Ammon's horn (tissue), 1 donor: ENCODE measurements around the gene ZMYND12.
"Not testable (repeated sequence)": the region's sequence is repeated elsewhere in the genome, so short reads cannot be mapped to it uniquely, and the experiment has no call there.

Experiments
- DNase-seq: peaks from one replicate; pipeline ENCODE4 v3.0.0-alpha.2; 2016; ENCODE audit warnings: low spot score

ZMYND12 gene, protein sequence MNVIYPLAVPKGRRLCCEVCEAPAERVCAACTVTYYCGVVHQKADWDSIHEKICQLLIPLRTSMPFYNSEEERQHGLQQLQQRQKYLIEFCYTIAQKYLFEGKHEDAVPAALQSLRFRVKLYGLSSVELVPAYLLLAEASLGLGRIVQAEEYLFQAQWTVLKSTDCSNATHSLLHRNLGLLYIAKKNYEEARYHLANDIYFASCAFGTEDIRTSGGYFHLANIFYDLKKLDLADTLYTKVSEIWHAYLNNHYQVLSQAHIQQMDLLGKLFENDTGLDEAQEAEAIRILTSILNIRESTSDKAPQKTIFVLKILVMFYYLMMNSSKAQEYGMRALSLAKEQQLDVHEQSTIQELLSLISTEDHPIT

DNA sequence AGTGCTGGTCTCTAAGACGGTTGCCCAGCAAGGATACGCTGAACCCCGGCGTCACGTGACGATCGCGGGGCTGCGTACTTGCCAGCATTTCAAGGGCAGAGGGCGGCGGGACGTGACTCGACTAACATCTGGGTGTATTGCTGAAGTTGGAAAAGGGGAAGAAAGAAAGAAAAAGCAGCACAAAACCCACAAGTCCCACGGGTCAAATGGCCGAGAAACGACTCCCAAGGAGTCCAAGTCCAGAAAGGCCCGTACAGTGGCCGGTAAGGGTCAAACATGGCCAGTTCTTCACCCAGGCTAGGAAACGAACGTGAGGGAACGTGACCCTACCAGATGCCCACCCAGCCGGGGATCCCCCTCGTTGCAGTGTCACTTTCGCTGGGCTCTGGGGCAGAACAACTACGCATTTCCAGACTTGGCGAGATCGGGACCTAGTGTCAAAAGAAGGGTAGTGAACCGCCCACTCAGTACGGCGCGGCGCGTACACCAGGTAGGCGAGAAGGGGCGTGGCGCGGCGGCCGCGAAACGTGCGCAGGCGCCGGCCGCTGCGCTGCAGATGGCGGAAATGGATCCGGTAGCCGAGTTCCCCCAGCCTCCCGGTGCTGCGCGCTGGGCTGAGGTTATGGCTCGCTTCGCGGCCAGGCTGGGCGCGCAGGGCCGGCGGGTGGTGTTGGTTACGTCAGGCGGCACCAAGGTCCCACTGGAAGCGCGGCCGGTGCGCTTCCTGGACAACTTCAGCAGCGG lies at the start of gene ZMYND12, which contains the start of gene PPCS:
Gene ZMYND12, minus strand, starts transcription at position 13 of the 744 bp plus-strand sequence. CDS start 25 bp downstream, outside the sequence.
Gene PPCS, plus strand, starts transcription at position 534 of the 744 bp plus-strand sequence. Its CDS starts 23 bp downstream, at position 557.
- DNase-seq = peak; percentile 85

- no peak for DNase-seq
Observed at GRCh38 chr1:42504535-42505128, 48.8 kb upstream of the ZMYND12 start.

DNA sequence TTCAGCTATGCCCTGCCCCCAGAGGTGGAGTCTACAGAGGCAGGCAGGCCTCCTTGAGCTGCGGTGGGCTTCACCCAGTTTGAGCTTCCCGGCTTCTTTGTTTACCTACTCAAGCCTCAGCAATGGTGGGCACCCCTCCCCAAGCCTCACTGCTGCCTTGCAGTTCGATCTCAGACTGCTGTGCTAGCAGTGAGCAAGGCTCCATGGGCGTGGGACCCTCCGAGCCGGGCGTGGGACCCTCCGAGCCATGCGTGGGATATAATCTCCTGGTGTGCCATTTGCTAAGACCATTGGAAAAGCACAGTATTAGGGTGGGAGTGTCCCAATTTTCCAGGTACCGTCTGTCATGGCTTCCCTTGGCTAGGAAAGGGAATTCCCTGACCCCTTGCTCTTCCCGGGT lies 46.2 kb upstream of the ZMYND12 start:
- not testable (repeated sequence) for DNase-seq

DNA sequence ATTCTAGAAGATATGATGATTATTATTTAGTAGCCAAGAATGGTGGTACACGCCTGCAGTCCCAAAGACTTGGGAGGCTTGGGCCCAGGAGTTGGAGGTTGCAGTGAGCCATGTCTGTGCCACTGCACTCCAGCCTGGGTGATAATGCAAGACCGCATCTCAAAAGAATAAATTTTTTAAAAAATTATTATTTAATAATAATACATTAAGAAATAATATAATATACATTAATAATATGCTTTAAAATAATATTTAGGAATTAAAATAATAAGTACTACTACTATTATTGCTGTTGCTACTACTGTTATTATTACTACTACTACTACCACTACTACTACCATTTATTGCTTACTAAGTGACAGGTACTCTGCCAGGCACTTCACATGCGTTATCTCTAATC lies 34.4 kb upstream of the ZMYND12 start:
- DNase-seq = no peak

- DNase-seq = peak; percentile 65
Observed at GRCh38 chr1:42484382-42484781, 28.6 kb upstream of the ZMYND12 start.

DNA sequence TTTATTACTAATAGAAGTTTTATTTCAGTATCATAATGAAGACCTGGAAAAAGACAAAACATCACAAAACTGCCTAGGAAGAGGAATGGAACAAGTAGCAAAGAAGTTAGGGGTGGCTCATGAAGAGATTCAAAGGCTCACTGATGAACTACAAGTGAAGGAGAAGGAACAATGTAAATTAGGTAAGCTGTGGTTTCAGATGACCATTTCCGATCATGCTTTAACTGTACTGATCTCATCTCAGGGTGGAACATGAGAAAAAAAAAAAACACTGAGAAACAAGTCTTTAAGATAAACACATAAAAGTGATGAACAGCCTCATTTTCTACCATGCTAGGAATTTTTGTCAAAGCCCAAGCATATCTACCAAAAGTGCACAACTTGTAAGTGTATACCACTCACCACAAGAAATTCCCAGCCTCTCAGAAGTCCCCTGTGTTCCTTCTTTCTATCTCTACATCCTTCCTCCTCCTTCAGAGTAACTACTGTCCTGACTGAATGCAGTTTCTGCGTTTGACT lies 26.9 kb upstream of the ZMYND12 start:
- DNase-seq = no peak

GRCh38 chr1:42480921-42481320 lies 25.1 kb upstream of the ZMYND12 start:
- DNase-seq = no peak

GRCh38 chr1:42479621-42480020 lies 23.8 kb upstream of the ZMYND12 start:
- no peak for DNase-seq

- DNase-seq = no peak
Observed at GRCh38 chr1:42477775-42478174, 22.0 kb upstream of the ZMYND12 start.

- not testable (repeated sequence) for DNase-seq
Observed at GRCh38 chr1:42477354-42477753, 21.5 kb upstream of the ZMYND12 start.

GRCh38 chr1:42476605-42477004 lies 20.8 kb upstream of the ZMYND12 start:
- DNase-seq = no peak

- no peak for DNase-seq
Observed at GRCh38 chr1:42469727-42470126, 13.9 kb upstream of the ZMYND12 start.

DNA sequence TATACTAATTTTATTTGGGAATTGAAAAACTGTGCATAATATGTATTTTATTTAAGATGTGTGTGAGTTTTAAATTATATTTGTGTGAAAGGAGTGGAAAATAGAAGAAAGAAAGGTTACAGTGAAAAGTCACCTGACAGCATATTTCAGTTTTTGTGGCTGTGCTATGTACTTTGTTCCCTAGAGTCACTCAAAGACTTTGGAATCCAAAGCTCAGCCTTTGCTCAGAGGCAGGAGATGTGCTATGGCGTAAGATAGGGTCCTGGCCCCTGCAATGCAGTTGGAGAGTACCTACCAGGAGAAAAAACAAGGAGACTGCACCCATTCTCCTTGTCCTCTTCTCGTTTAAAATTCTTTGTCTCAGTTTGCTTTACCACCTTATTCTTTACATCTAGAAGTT lies 10.2 kb upstream of the ZMYND12 start:
- no peak for DNase-seq

DNA sequence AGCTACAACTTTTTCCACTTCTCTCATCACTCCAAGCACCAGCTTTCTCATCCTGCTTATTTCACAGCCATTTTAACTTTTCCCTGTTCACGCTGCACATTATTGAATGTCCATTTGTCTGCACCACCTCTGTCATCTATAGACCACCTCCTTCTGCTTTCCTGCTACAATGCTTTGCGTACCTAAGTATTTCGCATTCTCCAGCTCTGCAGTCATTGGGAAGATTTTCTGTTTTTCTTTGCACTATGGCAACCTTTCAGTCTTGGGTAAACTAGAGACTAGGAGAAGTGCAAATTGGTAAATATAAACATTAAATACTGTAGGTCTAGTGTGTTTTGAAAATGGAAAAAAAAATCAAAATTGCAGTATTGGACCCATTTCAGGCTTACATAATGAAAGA lies 8.1 kb upstream of the ZMYND12 start:
- no peak for DNase-seq

GRCh38 chr1:42462828-42463763 lies 7.3 kb upstream of the ZMYND12 start, which contains the start of gene CCDC30:
Gene CCDC30, plus strand, starts transcription at chr1:42463286. Its CDS starts 17,266 bp downstream, at chr1:42480552.
- DNase-seq = peak; percentile 98

DNA sequence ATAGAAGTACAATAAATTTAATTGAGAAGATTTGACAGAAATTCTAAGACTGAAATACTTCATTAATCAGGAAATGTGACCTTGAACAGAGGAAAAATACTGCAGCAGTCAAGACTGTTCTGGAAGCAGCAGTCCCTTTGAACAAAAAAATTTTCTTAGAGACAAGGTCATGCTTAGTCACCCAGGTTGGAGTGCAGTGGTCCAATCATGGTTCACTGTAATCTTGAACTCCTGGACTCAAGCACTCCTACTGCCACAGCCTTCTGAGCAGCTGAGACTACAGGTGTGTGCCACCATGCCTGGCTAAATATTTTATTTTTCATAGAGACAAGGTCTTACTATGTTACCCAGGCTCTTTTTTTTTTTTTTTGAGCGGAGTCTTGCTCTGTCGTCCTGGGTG lies 5.4 kb upstream of the ZMYND12 start:
- DNase-seq = no peak

GRCh38 chr1:42456754-42457089 lies 900 bp upstream of the ZMYND12 start:
- peak; percentile 52 for DNase-seq

GRCh38 chr1:42454403-42454802 lies 1.4 kb downstream of the ZMYND12 start:
- DNase-seq = no peak

- no peak for DNase-seq
Observed at GRCh38 chr1:42453386-42453785, 2.4 kb downstream of the ZMYND12 start.

- no peak for DNase-seq
Observed at GRCh38 chr1:42450061-42450460, 5.8 kb downstream of the ZMYND12 start.

DNA sequence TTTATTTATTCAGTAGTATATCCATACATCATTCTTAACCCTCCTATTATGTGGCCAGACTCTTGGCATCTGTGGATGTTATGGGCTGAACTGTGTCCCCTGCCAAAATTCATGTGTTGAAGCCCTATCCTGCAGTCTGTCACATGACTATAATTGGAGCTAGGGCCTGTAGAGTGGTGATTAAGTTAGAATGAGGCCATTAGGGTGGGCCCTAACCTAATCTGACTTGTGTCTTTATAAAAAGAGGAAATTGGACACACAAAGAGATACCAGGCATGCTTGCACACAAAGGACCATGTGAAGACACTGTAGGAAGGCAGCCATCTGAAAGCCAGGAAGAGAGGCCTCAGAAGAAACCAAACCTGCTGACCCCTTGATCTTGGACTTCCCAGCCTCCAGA lies 6.6 kb downstream of the ZMYND12 start:
- DNase-seq = no peak
